Astrocyte of the hippocampus (primary cell): ENCODE measurements around the gene ANO4.

ENCODE experiments used
- DNase-seq: peaks from one replicate; pipeline ENCODE4 v3.0.0; 2011; ENCODE audit warnings: low read depth, low spot score

The ANO4 gene

DNA sequence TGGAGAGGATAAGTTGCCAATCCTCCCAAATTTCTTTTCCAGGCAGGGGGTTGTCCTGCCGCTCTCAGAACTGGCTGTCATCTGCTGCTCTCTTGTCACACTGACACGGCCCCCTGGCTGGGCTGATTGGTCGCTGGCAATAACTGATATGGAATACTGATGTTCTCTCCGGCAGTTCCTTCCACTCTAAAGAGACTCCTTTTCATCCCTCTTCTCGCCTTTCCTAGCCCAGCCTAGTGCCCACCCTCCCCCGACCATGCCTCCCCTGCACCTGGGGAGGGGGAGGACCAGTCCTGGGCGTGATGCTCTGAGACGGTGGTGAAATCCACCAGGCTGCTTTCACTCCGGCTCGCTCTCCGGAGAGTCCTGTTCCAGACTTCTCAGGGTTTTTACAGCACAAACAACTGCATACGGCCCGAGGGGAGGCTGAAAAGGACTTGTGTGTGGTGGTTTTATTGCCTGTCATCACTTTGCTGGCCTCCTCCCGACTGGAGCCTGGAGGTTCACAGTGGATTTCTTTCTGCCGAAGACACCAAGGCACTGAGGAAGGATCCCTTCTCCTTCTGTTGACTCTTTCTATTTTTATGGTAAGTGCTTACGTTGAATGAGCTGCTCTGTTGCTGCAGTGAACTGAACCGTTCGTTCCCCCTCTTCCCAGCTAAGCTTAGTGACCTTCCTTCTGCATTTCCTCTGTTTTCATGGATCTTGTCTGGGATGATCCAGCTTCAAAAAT is at the start of gene ANO4:
Gene ANO4 (plus strand): TSS at position 336 of the 733 bp plus-strand sequence. CDS start 107,010 bp downstream, outside the sequence.
- DNase-seq = peak; percentile 67

DNA sequence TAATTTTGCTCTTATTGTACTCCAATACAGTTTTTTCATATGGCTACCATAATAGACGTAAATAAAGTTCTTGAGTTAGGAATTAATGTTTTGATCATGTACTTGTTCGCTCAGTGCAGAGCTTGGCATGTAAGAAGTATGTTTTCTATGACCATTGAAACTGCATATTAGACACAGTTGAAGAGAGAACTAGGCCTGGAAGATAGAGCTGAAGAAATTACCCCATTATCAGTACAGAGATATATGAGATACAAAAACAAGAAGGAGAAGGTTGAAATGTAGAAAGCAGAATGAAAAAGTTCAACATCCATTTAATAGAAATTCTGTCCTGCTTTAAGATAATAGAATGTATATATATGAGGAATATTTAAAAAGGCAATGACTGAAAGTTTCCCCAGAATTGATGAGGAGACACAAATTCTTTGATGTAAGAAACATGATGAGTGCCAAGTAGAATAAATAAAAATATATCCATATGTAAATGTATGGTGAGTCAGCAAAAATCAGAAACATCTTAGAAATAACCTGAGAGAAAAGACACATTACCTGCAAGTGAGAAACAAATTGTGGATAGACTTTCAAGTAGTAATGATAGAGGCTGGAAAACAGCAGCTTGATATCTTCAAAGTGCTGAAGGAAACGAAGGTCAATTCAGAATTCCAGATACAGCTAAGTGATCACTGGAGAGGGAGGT is 49.1 kb upstream of the ANO4 start:
- DNase-seq = no peak

DNA sequence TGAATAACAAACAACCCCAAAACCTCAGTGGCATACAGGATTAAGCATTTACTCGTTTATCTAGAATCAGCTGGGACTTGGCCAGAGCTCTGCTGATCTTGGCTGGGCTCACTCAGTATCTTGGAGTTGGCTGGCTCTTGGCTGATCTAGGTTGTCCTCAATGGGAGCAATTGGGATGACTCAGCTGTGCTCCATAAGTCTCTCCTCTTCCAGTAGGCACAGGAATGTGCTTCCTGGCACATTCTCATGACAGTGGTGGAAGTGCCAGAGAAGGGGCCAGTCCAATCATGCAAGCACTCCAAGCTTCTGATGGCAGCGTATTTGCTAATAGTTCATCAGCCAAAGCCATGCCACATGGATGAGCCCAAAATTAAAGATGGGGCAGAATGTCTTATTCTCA is 41.7 kb upstream of the ANO4 start:
- DNase-seq = peak; percentile 42

DNA sequence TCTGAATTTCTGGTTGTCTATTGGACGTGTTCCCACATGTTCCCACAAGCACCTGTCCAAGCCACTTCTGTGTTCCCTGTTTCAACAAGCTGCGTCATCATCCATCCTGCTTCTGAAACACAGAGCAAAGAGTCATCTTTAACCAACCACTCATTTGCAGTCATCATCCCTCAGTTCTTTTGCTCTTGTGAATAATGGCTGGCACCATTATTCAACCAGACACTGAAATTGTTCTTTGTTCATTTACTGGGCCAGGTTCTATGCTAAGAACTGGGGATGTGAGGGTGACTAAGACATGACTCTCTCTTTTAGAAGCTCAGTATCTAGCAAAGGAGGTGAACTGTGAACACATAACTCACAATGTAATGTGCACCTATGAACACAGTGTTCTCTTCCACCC is 40.7 kb upstream of the ANO4 start:
- no peak for DNase-seq

DNA sequence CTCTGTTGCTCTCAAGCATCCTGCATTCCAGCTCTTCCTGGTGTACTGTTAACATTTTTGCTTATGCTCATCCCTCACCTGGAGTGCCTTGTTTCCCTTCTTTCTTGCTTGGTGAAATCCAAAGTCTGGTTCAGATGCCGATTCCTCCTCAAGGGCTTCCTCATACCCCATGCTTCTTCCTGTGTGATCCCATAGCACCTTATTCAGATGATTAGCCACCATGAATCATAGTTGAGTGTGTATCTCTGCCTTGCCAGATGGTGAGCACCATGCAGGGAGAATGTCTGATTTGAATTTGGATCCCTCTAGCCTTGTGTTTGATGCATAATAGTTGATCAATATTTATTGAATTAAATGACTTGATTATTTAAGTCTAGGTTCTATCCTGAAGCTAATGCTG is 39.4 kb upstream of the ANO4 start:
- no peak for DNase-seq

DNA sequence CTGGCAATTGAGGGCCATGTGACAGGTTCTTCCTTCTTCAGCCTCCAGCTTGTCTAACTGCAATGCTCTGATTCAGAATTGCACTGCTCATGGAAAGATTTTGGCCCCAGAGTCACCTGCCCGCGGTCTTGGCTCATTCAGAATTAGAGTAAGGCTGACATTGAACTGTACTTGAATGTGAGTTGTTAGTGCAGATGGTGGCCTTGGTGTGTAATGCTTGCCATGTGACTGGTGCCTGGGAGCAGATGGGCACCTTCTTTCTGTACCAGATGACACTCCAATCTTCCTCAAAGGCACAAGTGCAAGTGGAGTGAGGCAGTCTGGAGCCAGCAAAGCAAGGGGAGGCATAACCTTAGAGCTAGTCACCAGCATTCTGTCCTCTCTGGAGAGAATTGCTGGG is 36.5 kb upstream of the ANO4 start:
- DNase-seq = no peak

DNA sequence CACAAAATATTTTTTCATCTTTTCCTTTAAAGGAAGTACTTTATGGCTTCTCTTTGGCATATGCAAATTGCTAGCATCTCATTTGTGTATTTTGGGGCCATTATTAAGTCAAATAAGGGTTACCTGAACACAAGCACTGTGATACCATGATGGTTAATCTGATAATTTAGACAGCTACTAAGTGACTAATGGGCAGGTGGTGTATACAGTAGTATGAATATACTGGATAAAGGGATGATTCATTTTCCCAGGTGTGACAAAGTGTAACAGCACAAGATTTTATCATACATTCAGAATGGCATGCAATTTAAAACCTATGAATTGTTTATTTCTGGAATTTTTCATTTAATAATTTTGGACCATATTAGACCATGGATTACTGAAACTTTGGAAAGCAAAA is 27.2 kb upstream of the ANO4 start:
- DNase-seq = no peak

DNA sequence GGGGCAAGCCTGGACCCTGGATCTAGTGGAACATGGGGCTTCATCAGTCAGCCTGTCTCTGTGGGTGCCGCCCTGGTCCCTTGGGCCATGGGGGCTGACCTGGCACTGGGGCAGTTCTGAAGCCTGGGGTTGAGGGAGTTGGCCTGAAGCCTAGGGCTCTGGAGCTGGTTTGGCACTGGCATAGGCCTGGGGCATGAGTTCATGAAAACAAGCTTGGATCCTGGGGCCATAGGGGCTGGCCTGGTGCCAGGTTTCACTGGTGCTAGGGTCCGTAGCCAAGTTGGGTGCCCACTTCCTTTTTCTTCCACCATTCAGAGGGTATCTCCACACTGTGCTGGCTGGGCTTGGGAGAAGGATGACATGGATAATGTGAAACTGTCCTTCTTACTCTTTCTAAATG is 26.6 kb upstream of the ANO4 start:
- DNase-seq = no peak

DNA sequence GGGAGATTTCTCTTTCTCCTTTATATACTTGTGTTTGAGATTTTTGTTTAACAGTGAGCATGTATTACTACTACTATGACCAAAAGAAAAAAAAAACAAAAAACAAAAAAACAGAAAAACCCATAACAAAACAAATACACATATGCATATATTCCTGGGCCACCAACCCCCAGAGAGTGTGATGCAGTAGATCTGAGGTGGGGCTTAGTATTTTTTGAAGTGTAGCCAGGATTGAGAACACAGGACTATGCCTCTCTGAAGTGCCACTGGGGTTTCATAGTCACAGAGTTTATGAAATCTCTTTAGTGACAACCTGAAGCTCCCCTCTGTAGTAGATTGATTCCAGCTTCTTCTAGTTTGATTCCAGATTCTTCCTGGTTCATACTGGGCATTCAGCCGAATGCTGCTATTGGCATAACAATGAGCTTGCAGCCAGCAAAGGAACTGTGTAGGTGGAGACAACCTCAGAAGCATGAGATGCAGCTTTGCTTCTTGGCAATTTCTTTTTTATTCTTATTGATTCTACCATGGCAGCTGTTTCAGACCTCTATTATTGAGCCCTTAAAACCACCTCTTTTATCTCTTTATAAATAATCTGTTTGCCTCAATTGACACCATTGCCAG is 15.5 kb upstream of the ANO4 start:
- DNase-seq = peak; percentile 45

DNA sequence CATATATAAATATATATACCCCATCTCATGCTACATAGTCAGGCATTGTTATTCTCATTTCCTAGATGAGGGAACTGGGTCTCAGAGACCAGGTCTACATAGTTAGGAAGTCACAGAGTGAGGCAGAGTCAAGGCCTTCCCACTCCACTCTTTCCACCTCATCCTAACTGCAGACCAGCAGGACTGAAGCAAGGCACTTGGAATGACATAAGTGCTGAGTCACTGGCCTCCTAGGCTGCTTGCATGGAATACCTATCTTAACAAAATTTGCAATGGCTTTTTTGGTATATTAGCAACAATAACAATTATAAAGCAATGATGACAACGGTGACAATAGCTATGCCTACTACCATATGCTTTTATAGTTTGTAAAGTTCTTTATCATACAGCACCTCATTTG is 5.4 kb upstream of the ANO4 start:
- DNase-seq = peak; percentile 66

DNA sequence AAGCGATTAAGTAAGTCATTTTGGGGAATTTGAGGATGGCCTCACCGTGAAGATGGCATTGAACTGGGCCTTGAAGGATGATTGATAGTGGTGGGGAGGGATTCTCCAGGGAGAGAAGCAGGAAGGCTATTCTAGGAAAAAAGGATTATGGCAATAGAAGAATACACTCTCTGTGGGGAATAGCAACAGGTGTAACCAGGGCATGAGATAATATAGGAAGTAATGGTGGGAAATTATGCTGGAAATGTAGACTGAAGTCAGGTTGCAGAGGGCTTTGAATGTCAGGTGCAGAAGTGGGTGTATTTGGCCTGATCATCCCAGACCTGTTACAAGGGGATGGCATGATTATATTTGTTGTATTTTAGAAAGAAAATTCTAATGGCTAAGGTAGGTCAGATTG is 4.6 kb upstream of the ANO4 start:
- DNase-seq = no peak

DNA sequence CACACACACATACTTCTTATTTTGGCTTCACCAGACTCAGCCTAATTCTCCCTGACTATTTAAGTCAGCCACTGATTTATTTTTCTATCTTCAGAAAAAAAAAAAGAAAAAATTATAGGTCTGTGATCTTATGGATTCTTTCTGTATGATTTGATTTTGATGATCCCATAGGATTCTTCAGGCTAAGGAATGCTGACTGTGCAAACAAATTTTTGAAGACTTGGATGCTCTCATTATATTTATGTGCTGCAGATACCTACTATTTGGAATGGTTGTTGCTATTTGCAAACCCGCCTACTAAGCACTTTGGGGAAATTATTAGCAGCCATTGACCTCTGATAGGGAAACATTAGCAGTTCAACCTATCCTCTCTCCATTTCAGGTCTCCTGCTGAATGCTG is 4.0 kb upstream of the ANO4 start:
- no peak for DNase-seq

DNA sequence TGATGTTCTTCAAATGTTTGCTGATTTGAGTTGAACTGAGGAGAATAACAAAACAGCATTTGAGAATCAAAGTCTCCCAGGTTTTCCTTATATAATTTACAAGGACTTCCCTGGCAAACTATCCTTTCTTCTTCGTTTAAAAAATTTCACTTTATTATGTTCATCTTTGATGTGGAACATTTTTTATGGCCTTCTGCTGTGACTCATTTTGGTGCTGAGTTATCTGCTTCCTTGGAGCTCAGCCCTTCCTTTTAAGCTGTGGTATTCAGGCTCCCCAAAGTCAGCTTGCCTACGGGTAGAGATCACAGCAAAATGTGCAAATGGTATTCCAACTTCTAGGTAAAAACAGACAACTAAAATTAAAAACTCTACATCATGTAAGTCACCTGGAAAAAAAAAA is 1.4 kb upstream of the ANO4 start:
- DNase-seq = peak; percentile 68

DNA sequence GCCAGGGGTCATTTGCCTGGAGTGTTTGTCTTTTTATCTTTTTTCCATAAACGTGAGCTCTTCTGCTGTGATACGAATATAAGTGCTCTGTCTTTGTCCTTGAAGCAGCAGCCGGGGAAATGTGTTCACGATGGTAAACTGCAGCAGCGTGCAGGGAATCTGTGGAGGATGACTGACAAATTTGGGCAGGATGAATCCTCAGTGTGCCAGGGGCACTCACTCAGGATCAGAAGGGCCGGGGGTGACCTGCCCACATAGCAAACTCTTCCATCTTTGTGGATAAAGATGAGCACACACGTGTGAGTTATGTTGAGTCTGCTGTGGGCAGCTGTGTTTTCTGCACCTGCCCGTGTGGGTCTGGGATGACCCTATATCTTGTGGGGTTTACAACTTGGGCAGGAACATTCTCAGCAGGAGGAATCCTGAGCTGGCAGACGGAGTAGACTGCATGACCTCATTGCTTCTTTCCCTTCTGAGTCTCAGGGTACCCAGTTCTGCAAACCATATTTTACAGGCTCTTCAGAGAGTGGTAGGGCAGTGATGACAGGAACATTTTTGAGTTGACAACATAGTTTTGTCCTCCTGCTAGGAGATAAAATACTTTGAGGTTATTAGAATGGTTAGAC is 711 bp downstream of the ANO4 start:
- DNase-seq = peak; percentile 47

DNA sequence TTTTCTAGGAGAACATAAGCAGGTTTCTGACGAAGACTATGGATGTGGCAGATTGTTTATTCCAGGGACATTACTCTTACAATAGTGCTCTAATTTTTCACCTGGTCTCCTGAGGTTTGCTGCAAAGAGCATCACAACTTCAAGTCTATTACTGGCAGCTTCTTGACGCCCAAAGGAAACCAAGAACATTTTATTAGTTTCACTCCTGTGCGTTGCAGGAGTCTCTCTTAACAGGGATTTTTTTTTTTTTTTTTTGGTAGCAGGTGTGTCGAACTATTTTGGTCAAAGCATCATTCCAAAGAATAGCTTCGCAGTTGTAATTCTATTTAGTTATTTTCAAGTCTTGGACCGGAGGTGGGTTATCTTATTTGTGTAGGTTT is 1.2 kb downstream of the ANO4 start:
- no peak for DNase-seq

DNA sequence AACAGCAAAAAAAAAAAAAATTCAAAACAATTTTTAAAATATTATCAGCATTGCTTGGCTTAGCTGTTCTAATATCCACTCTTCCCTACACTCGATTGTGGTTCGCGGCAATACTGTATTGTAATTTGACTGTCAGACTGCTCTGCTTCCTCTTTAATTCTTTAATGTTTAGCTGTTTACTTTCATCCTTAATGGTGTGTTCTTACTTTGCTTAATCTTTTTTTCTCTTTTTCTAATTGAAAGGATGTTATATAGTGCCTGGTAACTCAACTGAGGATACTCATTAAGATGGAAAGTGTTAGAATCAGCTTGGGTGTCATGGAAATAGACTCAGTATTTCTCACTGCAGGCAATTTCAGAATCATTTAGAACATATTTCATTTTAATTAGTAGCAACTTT is 2.0 kb downstream of the ANO4 start:
- no peak for DNase-seq

DNA sequence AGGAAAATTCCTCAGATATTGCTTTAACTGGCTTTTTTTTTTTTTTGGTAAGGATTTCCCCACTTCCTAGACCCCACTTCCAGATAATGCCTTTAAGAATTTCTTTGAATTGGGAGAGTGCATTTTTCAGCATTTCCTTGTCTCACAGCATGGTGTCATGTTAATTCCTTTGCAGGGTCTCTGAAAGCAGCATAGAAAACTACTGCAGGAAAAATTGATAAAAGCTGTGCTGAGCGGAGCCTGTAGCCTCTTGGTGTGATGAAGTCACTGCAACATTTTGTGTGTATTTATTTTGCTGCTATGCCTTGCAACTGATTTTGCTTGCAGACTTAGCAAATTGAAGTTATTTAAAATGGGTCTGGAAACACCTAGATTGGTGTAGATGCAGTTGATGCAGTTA is 2.7 kb downstream of the ANO4 start:
- DNase-seq = no peak

DNA sequence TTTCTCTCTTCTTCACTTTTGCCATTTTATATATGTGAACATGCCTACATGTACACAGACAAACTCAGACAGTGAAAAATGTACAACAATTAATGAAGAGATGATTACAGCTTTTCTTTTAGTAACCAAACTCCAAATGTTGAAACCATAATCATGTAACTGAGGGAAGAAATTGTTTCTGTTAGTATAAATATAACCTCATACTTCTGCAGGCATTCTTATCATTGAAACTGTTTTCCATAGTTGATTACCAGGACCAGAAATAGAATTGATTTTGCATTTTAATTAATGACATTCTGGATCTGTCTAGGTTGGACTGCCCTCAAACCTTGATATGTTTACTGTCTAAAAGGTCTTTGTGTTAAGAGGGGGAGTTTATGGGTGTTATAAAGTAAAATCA is 3.2 kb downstream of the ANO4 start:
- DNase-seq = no peak

DNA sequence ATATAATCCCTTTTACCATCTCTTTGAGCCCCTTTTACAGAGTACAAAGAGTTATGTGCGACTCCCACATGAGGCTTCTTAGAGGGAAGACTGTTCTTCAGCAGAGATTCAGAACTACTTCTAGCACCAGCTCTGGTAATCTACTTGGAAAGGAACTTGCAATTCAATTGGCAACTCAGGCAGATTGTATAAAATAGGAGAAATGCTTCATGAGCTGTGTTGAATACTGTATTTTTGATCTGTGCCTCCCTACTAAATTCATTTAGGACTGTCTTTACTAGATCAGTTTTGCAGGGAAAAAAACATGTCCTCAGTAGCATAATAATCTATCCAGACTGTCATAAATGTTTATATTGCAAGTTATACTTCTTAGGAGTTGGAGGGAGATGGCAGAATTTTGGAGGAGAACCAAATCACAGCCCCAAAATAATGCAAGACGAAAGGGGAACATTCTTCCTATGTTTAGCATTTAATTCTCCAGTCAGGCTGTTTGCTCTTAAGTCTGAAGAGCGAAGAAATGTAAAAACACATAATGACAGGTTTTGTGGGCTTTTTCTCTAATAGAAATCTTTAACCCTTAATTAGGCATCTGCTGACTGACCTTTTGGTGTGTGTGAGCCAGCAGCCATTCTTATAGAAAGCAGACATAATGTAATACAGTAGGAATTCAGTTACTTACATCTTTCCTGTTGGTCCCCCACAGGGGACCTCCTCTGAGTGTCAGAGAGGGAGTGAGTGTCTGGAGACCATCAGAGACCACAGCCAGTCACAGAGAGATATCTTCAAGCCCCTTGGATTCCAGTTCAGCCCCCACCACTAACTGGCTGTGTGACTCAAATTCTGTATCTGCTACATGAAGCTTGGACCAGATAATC is 3.9 kb downstream of the ANO4 start:
- DNase-seq = peak; percentile 78

DNA sequence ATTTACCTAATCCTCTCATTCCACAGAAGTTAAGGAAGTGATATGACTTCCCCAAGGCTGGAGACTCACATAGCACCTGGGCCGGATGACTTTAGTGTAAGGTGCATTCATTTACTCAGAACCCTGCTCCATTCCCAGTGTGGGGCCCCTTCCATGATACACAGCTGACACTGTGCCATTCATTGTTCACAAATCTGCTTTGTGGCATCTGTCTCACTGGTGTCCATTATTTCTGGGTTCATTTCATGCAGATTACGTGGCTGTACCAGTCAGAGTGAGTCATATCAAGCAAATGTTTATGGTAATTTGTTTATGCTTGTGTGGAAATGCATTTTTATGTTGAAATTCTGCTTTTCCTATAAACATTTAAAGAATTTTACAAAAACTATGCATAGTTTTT is 5.2 kb downstream of the ANO4 start:
- peak; percentile 66 for DNase-seq

DNA sequence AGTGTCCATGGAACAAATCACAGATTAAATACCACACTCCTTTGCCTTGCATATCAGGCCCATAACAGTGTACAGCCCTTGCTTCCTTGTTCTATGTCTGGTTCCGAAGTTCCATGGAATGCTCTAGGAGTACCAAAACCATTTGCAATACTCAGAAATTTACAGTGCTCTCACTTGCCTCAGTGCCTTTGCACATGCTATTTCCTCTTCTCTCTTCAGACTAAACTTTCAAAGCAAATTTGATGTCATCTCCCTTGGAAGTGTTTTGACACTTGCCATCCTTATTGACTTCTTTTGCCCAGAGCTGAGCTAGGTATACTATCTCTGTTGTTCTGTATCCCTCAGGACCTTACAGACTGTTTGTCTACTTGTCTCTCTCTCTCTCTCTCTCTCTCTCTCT is 6.1 kb downstream of the ANO4 start:
- DNase-seq = no peak

DNA sequence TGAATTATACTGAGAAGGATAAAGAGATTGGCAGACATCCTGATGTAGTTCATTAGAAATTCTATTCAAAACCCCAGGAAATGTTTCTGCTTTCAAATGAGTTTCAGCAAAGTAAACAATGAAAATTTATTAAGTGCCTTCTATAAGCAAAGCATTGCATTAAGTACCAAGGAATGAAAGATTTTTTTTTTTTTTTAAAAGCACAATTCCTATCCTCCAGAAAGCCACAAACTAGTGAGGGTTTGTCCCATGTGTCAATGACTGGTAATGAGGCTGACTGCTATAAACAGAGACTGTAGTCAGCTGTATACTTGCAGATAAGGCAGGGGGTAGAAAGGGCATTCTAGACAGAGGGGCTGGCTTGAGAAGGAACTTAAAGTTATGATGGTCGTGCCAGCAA is 6.7 kb downstream of the ANO4 start:
- DNase-seq = peak; percentile 39
